Liver (tissue), 9 donors: ENCODE results near the gene NRDC. TPM values are rescaled to one million over a fixed set of nuclear protein-coding genes. Genes with fewer than 3 reads are reported as not detected.

Experiments used
- DNase-seq: peaks from one replicate; pipeline ENCODE4 v3.0.0-alpha.2; 2017; ENCODE audit warnings: low spot score
- H3K27ac ChIP-seq, 2 donors: one replicate each; pipeline ENCODE4 v1.7.0; 2013; ENCODE audit warnings: inconsistent platforms in 2 of 2, low read length in 2 of 2, control low read depth in 1 of 2, low read depth in 1 of 2, mild to moderate bottlenecking in 1 of 2
- H3K27me3 ChIP-seq, 4 donors: one replicate each; pipeline versions ENCODE4 v1.6.1 to v1.7.0; 2013; ENCODE audit warnings: low read length in 3 of 4, inconsistent platforms in 1 of 4, mild to moderate bottlenecking in 1 of 4, moderate library complexity in 1 of 4; ENCODE audit not compliant: control insufficient read depth in 4 of 4, insufficient read depth in 4 of 4
- H3K36me3 ChIP-seq, 4 donors: one replicate each; pipeline versions ENCODE4 v1.6.1 to v1.7.0; 2013; ENCODE audit warnings: low read length in 3 of 4, mild to moderate bottlenecking in 3 of 4, low read depth in 1 of 4, moderate library complexity in 1 of 4; ENCODE audit not compliant: control insufficient read depth in 4 of 4, insufficient read depth in 3 of 4
- H3K4me1 ChIP-seq, 4 donors: one replicate each; pipeline versions ENCODE4 v1.6.1 to v1.7.0; 2013; ENCODE audit warnings: low read length in 3 of 4, mild to moderate bottlenecking in 3 of 4, moderate library complexity in 1 of 4; ENCODE audit not compliant: control insufficient read depth in 4 of 4, insufficient read depth in 4 of 4
- H3K4me3 ChIP-seq, 3 donors: one replicate each; pipeline versions ENCODE4 v1.6.1 to v1.7.0; 2013; ENCODE audit warnings: low read length in 3 of 3, control low read depth in 1 of 3, low read depth in 1 of 3, mild to moderate bottlenecking in 1 of 3
- H3K9ac ChIP-seq, 2 donors: one replicate each; pipeline ENCODE4 v1.7.0; 2013; ENCODE audit warnings: low read length in 2 of 2, mild to moderate bottlenecking in 2 of 2, moderate library complexity in 2 of 2, control low read depth in 1 of 2, low read depth in 1 of 2
- H3K9me3 ChIP-seq, 4 donors: one replicate each; pipeline versions ENCODE4 v1.6.1 to v1.7.0; 2013; ENCODE audit warnings: low read length in 3 of 4; ENCODE audit not compliant: control insufficient read depth in 4 of 4
- ATF3 ChIP-seq: IDR thresholded peaks from 2 replicates; pipeline ENCODE4 v1.6.1; 2016; ENCODE audit warnings: antibody characterized with exemption
- CTCF ChIP-seq: fragments of 150-350 bp; IDR thresholded peaks from 2 replicates; pipeline ENCODE4 v1.5.1; 2017; ENCODE audit warnings: improper control_type of control experiment, low read depth, low read length; ENCODE audit not compliant: missing input control
- EGR1 ChIP-seq, 2 donors: IDR thresholded peaks; 2 replicates each; pipeline ENCODE4 v1.6.1; 2016 to 2018; ENCODE audit warnings: antibody characterized with exemption in 2 of 2, low read depth in 2 of 2
- FOXA2 ChIP-seq: IDR thresholded peaks from 2 replicates; pipeline ENCODE4 v1.6.1; 2016; ENCODE audit warnings: antibody characterized with exemption
- HNF4A ChIP-seq, 2 donors: conservative IDR thresholded peaks; 2 replicates each; pipeline ENCODE4 v1.6.1; 2016; ENCODE audit warnings: antibody characterized with exemption in 2 of 2, mild to moderate bottlenecking in 2 of 2
- HNF4G ChIP-seq: IDR thresholded peaks from 2 replicates; pipeline ENCODE4 v1.6.1; 2016; ENCODE audit warnings: antibody characterized with exemption
- JUND ChIP-seq, 2 donors: IDR thresholded peaks; 2 replicates each; pipeline ENCODE4 v1.6.1; 2016; ENCODE audit warnings: antibody characterized with exemption in 2 of 2
- MAX ChIP-seq: IDR thresholded peaks from 2 replicates; pipeline ENCODE4 v1.6.1; 2016; ENCODE audit warnings: antibody characterized with exemption
- NR2F2 ChIP-seq: IDR thresholded peaks from 2 replicates; pipeline ENCODE4 v1.6.1; 2016; ENCODE audit warnings: antibody characterized with exemption
- RAD21 ChIP-seq, 2 donors: IDR thresholded peaks; 2 replicates each; pipeline ENCODE4 v1.6.1; 2016; ENCODE audit warnings: antibody characterized with exemption in 2 of 2, mild to moderate bottlenecking in 2 of 2
- REST ChIP-seq: IDR thresholded peaks from 2 replicates; pipeline ENCODE4 v1.6.1; 2016; ENCODE audit warnings: antibody characterized with exemption, mild to moderate bottlenecking
- RXRA ChIP-seq, 2 donors: IDR thresholded peaks; 2 replicates each; pipeline ENCODE4 v1.6.1; 2017 to 2018; ENCODE audit warnings: antibody characterized with exemption in 2 of 2, mild to moderate bottlenecking in 1 of 2
- SP1 ChIP-seq: IDR thresholded peaks from 2 replicates; pipeline ENCODE4 v1.6.1; 2018; ENCODE audit warnings: antibody characterized with exemption, mild to moderate bottlenecking
- YY1 ChIP-seq: IDR thresholded peaks from 2 replicates; pipeline ENCODE4 v1.6.1; 2016; ENCODE audit warnings: antibody characterized with exemption, mild to moderate bottlenecking
- ZBTB33 ChIP-seq: IDR thresholded peaks from 2 replicates; pipeline ENCODE4 v1.6.1; 2016; ENCODE audit warnings: antibody characterized with exemption
- WGBS: extraction: QIAGEN DNeasy Blood & Tissue Kit; methylation state at CpG from one replicate; pipeline ENCODE4 v1.1.7; 2013; 5-methylcytosine and 5-hydroxymethylcytosine counted together
- polyA plus RNA-seq, 2 donors: library from polyadenylated mRNA; stranded (reverse) in 1 of 2; unstranded in 1 of 2; fragments of 200-250 nt in 1 of 2; fragments of >200 nt in 1 of 2; fragmentation: Nextera tagmentation in 1 of 2; extraction: Ambion mirVana in 1 of 2; gene quantifications; one replicate each; pipeline versions ENCODE4 v1.2.1 to v1.2.3, GENCODE V29; 2013 to 2015
- total RNA-seq, 2 donors: library from RNA; depleted of rRNA; stranded (reverse); fragments of >200 nt; gene quantifications; one replicate each; pipeline ENCODE4 v1.2.3, GENCODE V29; 2014
- donor health status: healthy.
- donor health status: healthy.
- donor health status: healthy.
- donor health status: healthy.
- donor health status: healthy.

The NRDC gene
- total and polyA plus RNA-seq, 4 donors: 42.8 to 88.7 (median 72.1) TPM

GRCh38 chr1:51791888-51792287, 86.6 kb downstream of the NRDC start:
- H3K9ac ChIP-seq: no peak overlapping the region
- no peak overlapping the region for H3K4me3 ChIP-seq
- TF ChIP-seq CTCF: no peak
- no peak for TF ChIP-seq FOXA2
- TF ChIP-seq SP1: no peak
- no peak for TF ChIP-seq REST
- no peak for TF ChIP-seq YY1
- TF ChIP-seq RAD21 (IDR thresholded peaks at IDR 0.05): no peak
- TF ChIP-seq EGR1 (IDR thresholded peaks at IDR 0.05; ENCODE audit: low read depth in 2 of 2): no peak
- TF ChIP-seq JUND (IDR thresholded peaks at IDR 0.05): no peak
- no peak for TF ChIP-seq NR2F2
- TF ChIP-seq ZBTB33: no peak
- TF ChIP-seq HNF4A (conservative IDR thresholded peaks at IDR 0.05): no peak
- no peak for TF ChIP-seq ATF3
- TF ChIP-seq MAX: no peak
- TF ChIP-seq HNF4G: no peak
- DNase-seq: no peak
- WGBS: 95% methylated on average over 1 of the region's 1 CpG
- H3K9me3 ChIP-seq: no peaks in the 10 kb centered on the region
- no peak overlapping the region for H3K27ac ChIP-seq
- peaks cover 4 to 63% (median 54%) of the 10 kb centered on the region in 4 donors for H3K36me3 ChIP-seq
- peaks cover 4 to 26% (median 19%) of the 10 kb centered on the region in 4 donors for H3K4me1 ChIP-seq
- no peaks in the 10 kb centered on the region for H3K27me3 ChIP-seq

- Histone ChIP-seq H3K27ac (no peak overlapping the region), H3K36me3 (peaks cover 5 to 78% (median 68%) of the 10 kb centered on the region in 4 donors), H3K9ac (no peak overlapping the region), H3K4me3 (no peak overlapping the region), H3K9me3 (no peaks in the 10 kb centered on the region), H3K4me1 (peaks cover 4 to 23% (median 16%) of the 10 kb centered on the region in 4 donors), H3K27me3 (no peaks in the 10 kb centered on the region)
- WGBS: 96% methylated on average over 6 of the region's 6 CpGs
- no peak for DNase-seq
- no peak for TF ChIP-seq REST
- no peak for TF ChIP-seq MAX
- no peak for TF ChIP-seq HNF4G
- no peak for TF ChIP-seq FOXA2
- no peak for TF ChIP-seq ZBTB33
- no peak for TF ChIP-seq RXRA (IDR thresholded peaks at IDR 0.05)
- TF ChIP-seq CTCF: no peak
- TF ChIP-seq NR2F2: no peak
Observed at GRCh38 chr1:51790385-51790784, 88.1 kb downstream of the NRDC start.
